Measurements from ENCODE around the gene ZFYVE16. TPM values are rescaled to one million over a fixed set of nuclear protein-coding genes. Genes with fewer than 3 reads are reported as not detected.

Gene ZFYVE16
- total RNA-seq, 1 experiment from 2014 or later, result 21.9 TPM

GRCh38 chr5:80495891-80496290 is 88.0 kb downstream of the ZFYVE16 start:
- no peaks in the 10 kb centered on the region for H3K9me3 ChIP-seq (ENCODE audit: control insufficient read depth, low read depth, low read length)
- no peaks in the 10 kb centered on the region; the same call in 1 of the 2 replicates for H3K27me3 Mint-ChIP-seq (ENCODE audit: low read depth)
- DNase-seq, result no peak
- H3K4me3 Mint-ChIP-seq, result no peak overlapping the region
- H3K14ac ChIP-seq (ENCODE audit: insufficient read depth, low read length), result no peak overlapping the region
- H3K27ac ChIP-seq (ENCODE audit: insufficient read length, low read depth, low read length), result no peak overlapping the region
- H4K5ac ChIP-seq (ENCODE audit: insufficient read length, low read depth, low read length), result no peak overlapping the region
- H3T11ph ChIP-seq (ENCODE audit: low read length), result no peak overlapping the region
- no peak overlapping the region for H3K56ac ChIP-seq (ENCODE audit: insufficient read length, low read depth, low read length)
- H3K4me1 Mint-ChIP-seq, result peaks cover 36 to 53% of the 10 kb centered on the region in 2 experiments
- no peak overlapping the region for H2BK5ac ChIP-seq (ENCODE audit: insufficient read length, low read length)
- H2BK20ac ChIP-seq (ENCODE audit: low read depth, low read length, poor library complexity, severe bottlenecking), result no peak overlapping the region
- no peak overlapping the region for H3K27ac Mint-ChIP-seq
- H3K4ac ChIP-seq (ENCODE audit: low read depth, low read length), result no peak overlapping the region
- no peaks in the 10 kb centered on the region for H3K27me3 ChIP-seq (ENCODE audit: insufficient read depth, low read length)
- no peaks in the 10 kb centered on the region for H3K23me2 ChIP-seq (ENCODE audit: insufficient read length, low read depth, low read length, poor library complexity, severe bottlenecking)
- peaks cover 4 to 17% of the 10 kb centered on the region in 2 experiments for H3K9me3 Mint-ChIP-seq
- no peak overlapping the region for H2AFZ ChIP-seq (ENCODE audit: low read length)
- H4K8ac ChIP-seq (replicated peaks; ENCODE audit: insufficient read length, low read depth, low read length), result no peak overlapping the region
- no peak overlapping the region for H2AK5ac ChIP-seq (ENCODE audit: insufficient read length, low read length)
- H3K18ac ChIP-seq (ENCODE audit: insufficient read length, low read depth, low read length), result no peak overlapping the region
- no peak overlapping the region for H3K4me2 ChIP-seq (ENCODE audit: insufficient read depth, insufficient read length, low read length)
- no peaks in the 10 kb centered on the region for H3K79me1 ChIP-seq (ENCODE audit: insufficient read depth, low read depth, low read length, poor library complexity, severe bottlenecking)
- H3K36me3 Mint-ChIP-seq (ENCODE audit: insufficient read depth in 1 of 3, low read depth in 3 of 3), result peaks cover 4 to 11% (median 8%) of the 10 kb centered on the region in 3 experiments; a peak in 3 of 7 replicates
- no peak overlapping the region for H3K23ac ChIP-seq (ENCODE audit: insufficient read length, low read depth, low read length)
- H2BK15ac ChIP-seq (ENCODE audit: low read depth, low read length), result no peak overlapping the region
- WGBS (ENCODE audit: extremely low coverage, insufficient read length, low lambda C conversion rate), result no CpG with 5 or more reads among the region's 2 CpGs
- no peaks in the 10 kb centered on the region; the same call in 1 of the 2 replicates for H3K4me1 ChIP-seq (ENCODE audit: insufficient read depth, low read length)
- TF ChIP-seq CTCF (conservative IDR thresholded peaks at IDR 0.05), result no peak
- H4K91ac ChIP-seq (ENCODE audit: insufficient read length, low read depth, low read length), result no peak overlapping the region
- H4K20me1 ChIP-seq (ENCODE audit: control insufficient read depth, insufficient read depth, insufficient read length), result no peaks in the 10 kb centered on the region
- no peak overlapping the region for H3K9ac ChIP-seq (ENCODE audit: extremely low read depth, insufficient read length, low read length)
- no peak overlapping the region for H2BK120ac ChIP-seq (ENCODE audit: low read depth, low read length, poor library complexity, severe bottlenecking)
- no peak overlapping the region for H2BK12ac ChIP-seq (ENCODE audit: insufficient read length, low read depth, low read length)
- no peaks in the 10 kb centered on the region for H3K79me2 ChIP-seq (ENCODE audit: insufficient read depth, low read length)

All from H9 (cell line).